ENCODE data around the gene EPS15.

EPS15 gene

DNA sequence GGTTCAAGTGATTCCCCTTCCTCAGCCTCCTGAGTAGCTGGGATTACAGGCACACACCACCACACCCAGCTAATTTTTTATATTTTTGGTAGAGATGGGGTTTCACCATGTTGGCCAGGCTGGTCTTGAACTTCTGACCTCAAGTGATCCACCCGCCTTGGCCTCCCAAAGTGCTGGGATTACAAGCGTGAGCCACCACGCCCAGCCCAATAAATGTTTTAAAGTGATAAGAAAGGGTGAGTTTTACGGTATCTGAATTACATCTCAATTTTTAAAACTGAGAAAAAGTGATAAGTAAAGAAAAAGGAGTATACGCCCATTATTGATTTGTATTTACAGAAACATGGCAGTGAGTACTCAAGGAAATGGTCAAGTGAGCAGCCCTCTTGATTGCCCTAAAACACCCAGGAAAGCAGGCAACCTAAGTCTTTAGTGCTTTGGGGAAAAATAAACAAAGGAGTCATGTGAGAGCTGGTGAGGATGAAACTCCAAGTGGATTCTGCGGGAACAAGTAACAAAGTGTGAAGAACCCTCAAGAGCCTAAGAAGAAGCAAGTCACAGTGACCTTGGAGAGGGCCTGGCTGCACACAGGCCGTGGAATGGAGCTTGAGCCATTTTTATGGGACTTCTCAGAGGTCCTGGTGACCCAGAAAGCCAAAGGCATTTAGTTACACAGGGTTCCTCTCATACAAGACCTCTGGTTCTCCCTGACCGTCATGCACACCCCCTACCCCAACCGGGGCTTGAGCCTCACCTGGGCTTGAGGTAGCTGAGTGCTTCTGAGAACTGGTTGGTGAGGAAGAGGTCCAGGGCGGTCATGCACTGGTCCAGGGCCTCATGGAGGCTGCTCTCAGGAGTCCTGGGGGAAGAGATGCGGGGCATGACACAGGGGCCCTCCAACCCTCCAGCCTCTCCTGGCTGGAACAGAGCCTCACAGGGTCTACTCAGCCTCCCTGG is 197.8 kb downstream of the EPS15 start:
- 100% methylated on average over 1 of the region's 11 CpGs for WGBS (ENCODE audit: insufficient coverage, insufficient read length)
- Histone ChIP-seq H3K27me3 (ENCODE audit: control insufficient read depth, insufficient read depth, low read length) (no peaks in the 10 kb centered on the region), H3K4me1 (ENCODE audit: control insufficient read depth, insufficient read depth, low read length) (no peaks in the 10 kb centered on the region), H3K27ac (ENCODE audit: low read length) (no peak overlapping the region), H3K4me3 (ENCODE audit: low read length) (no peak overlapping the region), H3K36me3 (ENCODE audit: control insufficient read depth, insufficient read depth, low read length) (no peaks in the 10 kb centered on the region), H3K9me3 (ENCODE audit: control insufficient read depth, insufficient read depth, low read length) (no peaks in the 10 kb centered on the region)
- no peak for DNase-seq (ENCODE audit: low read depth, low spot score)

DNA sequence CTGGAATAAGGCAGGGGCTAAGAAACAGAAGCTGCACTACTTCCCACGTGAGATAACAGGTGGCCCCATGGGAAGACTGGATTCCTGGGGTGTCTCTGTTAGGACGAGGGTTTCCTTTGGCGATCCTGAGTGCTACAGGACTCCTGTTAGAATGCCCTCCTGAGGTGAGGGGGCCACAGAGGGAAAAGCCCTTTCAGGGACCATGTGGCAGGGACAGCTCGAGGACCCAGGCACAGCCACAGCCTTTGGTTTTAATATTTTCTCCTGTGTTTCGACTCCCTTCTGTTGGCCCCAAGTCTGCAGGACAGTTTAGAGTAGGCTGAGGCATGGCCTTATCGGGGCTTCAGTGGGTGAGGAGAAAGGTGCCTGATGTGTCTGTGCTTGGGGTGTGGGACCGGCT is 201.3 kb downstream of the EPS15 start:
- no peaks in the 10 kb centered on the region for H3K36me3 ChIP-seq (ENCODE audit: control insufficient read depth, insufficient read depth, low read length)
- no peaks in the 10 kb centered on the region for H3K27me3 ChIP-seq (ENCODE audit: control insufficient read depth, insufficient read depth, low read length)
- H3K4me1 ChIP-seq (ENCODE audit: control insufficient read depth, insufficient read depth, low read length): no peaks in the 10 kb centered on the region
- H3K4me3 ChIP-seq (ENCODE audit: low read length): no peak overlapping the region
- WGBS (ENCODE audit: insufficient coverage, insufficient read length): no CpG with 5 or more reads among the region's 7 CpGs
- no peaks in the 10 kb centered on the region for H3K9me3 ChIP-seq (ENCODE audit: control insufficient read depth, insufficient read depth, low read length)
- DNase-seq (ENCODE audit: low read depth, low spot score): no peak
- no peak overlapping the region for H3K27ac ChIP-seq (ENCODE audit: low read length)

DNA sequence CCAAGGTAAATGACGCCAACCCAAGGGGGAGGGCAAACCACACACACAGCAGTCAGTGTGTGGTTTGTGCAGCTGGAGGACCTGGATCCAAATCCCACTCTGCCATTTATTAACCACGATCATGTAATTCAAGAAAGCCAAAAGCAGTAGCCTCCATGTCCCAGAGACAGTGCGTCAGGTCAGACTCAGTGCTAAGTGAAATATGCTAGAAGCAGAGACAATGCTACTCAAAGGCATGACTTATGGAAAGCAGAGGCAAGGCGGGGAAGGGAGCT is 202.3 kb downstream of the EPS15 start:
- no peak for DNase-seq (ENCODE audit: low read depth, low spot score)
- Histone ChIP-seq H3K4me1 (ENCODE audit: control insufficient read depth, insufficient read depth, low read length) (no peaks in the 10 kb centered on the region), H3K27me3 (ENCODE audit: control insufficient read depth, insufficient read depth, low read length) (no peaks in the 10 kb centered on the region), H3K4me3 (ENCODE audit: low read length) (no peak overlapping the region), H3K27ac (ENCODE audit: low read length) (no peak overlapping the region), H3K36me3 (ENCODE audit: control insufficient read depth, insufficient read depth, low read length) (no peaks in the 10 kb centered on the region), H3K9me3 (ENCODE audit: control insufficient read depth, insufficient read depth, low read length) (no peaks in the 10 kb centered on the region)
- WGBS (ENCODE audit: insufficient coverage, insufficient read length): no CpG with 5 or more reads among the region's 4 CpGs

DNA sequence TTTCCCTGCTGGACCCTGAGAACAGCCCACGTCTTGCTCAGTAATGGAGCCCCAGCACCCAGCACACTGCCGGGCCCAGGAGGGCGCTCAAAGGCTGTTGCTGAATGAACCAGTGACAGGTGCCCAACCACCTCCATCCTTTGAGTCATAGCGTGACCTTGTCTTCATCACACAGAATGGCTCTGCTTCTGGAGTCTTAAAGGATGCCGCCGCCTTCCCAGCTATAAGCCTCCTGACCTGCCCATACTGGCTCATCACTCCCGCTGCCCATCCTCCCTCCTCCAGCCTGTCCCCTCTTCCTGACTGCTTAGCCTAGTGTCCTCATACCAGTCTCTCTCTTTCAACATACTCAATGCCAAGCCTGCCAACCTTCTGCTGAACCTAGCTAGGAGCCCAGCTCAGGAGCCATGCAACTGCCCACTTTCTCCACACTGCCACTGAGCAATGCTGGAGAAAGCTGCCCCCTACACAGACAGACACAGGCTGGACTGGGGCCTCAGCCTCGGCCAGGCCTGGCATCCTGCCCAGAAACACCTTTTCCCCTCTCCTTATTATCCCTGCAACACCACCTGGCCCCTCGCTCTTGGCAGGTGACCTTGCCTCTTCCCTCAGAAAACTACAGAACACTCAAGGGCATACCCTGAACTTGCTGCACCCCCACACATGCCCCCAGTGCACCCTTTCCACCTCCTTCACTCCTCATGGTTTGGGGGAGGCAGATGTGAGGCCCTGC is 202.8 kb downstream of the EPS15 start:
- no peaks in the 10 kb centered on the region for H3K9me3 ChIP-seq (ENCODE audit: control insufficient read depth, insufficient read depth, low read length)
- H3K4me1 ChIP-seq (ENCODE audit: control insufficient read depth, insufficient read depth, low read length): no peaks in the 10 kb centered on the region
- no peak overlapping the region for H3K4me3 ChIP-seq (ENCODE audit: low read length)
- H3K36me3 ChIP-seq (ENCODE audit: control insufficient read depth, insufficient read depth, low read length): no peaks in the 10 kb centered on the region
- H3K27ac ChIP-seq (ENCODE audit: low read length): no peak overlapping the region
- no CpG with 5 or more reads among the region's 9 CpGs for WGBS (ENCODE audit: insufficient coverage, insufficient read length)
- DNase-seq (ENCODE audit: low read depth, low spot score): no peak
- H3K27me3 ChIP-seq (ENCODE audit: control insufficient read depth, insufficient read depth, low read length): no peaks in the 10 kb centered on the region

DNA sequence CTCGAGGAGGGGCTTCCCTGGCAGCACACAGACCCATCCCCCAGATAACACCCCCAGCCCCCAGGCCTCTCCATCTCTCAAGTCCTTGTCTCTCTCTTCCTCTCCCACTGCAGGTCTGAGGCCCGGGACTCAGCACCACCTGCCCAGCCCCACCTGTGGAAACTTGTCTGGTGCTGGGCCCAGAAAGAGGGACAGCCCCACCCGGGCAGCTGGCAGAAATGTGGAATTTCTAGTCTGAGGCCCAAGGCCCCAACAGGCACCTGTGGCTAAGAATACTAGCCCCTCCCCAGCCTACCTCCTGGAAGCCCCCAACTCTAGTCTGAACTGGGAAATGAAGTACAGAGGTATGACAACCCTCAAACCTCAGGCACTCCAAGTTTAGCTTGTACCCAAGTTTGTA is 204.1 kb downstream of the EPS15 start:
- H3K4me1 ChIP-seq (ENCODE audit: control insufficient read depth, insufficient read depth, low read length): no peaks in the 10 kb centered on the region
- no peaks in the 10 kb centered on the region for H3K36me3 ChIP-seq (ENCODE audit: control insufficient read depth, insufficient read depth, low read length)
- no peaks in the 10 kb centered on the region for H3K9me3 ChIP-seq (ENCODE audit: control insufficient read depth, insufficient read depth, low read length)
- no peak overlapping the region for H3K27ac ChIP-seq (ENCODE audit: low read length)
- H3K27me3 ChIP-seq (ENCODE audit: control insufficient read depth, insufficient read depth, low read length): no peaks in the 10 kb centered on the region
- DNase-seq (ENCODE audit: low read depth, low spot score): no peak
- no peak overlapping the region for H3K4me3 ChIP-seq (ENCODE audit: low read length)
- WGBS (ENCODE audit: insufficient coverage, insufficient read length): no CpG with 5 or more reads among the region's 3 CpGs

DNA sequence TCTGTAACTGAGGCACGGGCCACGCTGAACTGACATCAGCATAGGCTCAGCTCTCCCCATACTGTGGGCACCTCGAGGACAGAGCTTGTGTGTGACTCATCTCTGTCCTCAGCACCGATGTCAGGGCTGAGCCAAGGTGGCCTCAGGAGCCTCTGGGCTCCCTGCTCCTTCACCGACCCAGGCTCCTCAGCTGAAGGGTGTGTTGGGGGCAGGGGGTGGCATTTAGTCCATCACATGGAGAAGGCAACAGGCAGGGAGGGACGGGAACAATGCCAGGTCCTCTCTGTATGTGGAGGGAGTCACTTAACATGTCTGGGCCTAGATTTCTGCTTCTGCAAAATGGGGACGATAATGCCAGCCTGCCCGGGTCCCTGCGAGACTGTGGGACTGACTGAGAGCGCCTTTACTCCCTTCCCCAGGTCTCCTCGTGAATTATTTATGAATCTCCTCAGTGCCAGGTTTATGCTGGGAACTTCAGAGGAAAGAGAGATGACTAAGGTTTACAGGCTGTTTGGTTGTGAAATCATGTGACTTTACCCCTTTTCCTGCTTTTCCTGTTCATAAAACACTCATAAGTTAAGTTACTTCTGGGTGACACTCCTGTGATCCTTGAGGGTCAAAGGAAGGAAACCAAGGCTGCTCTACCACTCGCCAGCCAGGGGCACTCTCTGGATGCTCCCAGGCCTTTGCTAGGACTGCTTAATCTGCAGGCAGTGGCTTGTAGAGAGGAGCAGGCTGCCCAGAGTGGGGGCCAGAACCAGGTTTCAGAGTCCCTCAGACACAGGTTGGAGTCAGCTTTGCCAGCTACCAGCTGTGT is 204.9 kb downstream of the EPS15 start:
- DNase-seq (ENCODE audit: low read depth, low spot score): no peak
- Histone ChIP-seq H3K9me3 (ENCODE audit: control insufficient read depth, insufficient read depth, low read length) (no peaks in the 10 kb centered on the region), H3K27ac (ENCODE audit: low read length) (no peak overlapping the region), H3K27me3 (ENCODE audit: control insufficient read depth, insufficient read depth, low read length) (no peaks in the 10 kb centered on the region), H3K4me3 (ENCODE audit: low read length) (no peak overlapping the region), H3K36me3 (ENCODE audit: control insufficient read depth, insufficient read depth, low read length) (no peaks in the 10 kb centered on the region), H3K4me1 (ENCODE audit: control insufficient read depth, insufficient read depth, low read length) (no peaks in the 10 kb centered on the region)
- WGBS (ENCODE audit: insufficient coverage, insufficient read length): no CpG with 5 or more reads among the region's 12 CpGs

DNA sequence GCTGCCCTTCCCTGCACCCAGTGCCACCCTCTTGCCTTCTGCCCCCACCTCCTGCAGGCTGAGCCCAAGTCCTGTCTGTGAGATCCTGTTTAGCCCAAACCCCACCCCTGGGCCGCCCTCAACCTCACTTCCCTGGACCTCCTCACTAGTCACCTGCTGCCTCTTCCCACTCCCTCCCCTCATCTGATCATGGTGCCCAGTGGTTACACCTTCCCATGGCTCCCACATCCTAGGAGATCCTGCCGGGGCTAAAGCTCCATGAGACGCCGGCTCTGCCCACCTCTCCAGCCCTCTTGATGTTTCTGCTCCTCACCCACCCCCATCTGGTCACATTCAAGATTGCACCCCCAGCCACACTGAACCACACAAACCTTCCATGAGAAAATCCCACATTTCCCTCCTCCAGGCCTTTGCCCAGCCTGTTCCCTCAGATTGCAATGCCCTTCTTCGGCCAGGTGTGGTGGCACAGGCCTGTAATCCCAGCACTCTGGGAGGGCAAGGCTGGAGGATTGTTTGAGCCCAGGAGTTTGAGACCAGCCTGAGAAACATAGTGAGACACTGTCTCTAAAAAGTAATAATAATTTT is 205.7 kb downstream of the EPS15 start:
- no peaks in the 10 kb centered on the region for H3K4me1 ChIP-seq (ENCODE audit: control insufficient read depth, insufficient read depth, low read length)
- H3K4me3 ChIP-seq (ENCODE audit: low read length): no peak overlapping the region
- no peaks in the 10 kb centered on the region for H3K27me3 ChIP-seq (ENCODE audit: control insufficient read depth, insufficient read depth, low read length)
- no CpG with 5 or more reads among the region's 5 CpGs for WGBS (ENCODE audit: insufficient coverage, insufficient read length)
- no peak overlapping the region for H3K27ac ChIP-seq (ENCODE audit: low read length)
- no peaks in the 10 kb centered on the region for H3K36me3 ChIP-seq (ENCODE audit: control insufficient read depth, insufficient read depth, low read length)
- H3K9me3 ChIP-seq (ENCODE audit: control insufficient read depth, insufficient read depth, low read length): no peaks in the 10 kb centered on the region
- peak; percentile 9 for DNase-seq (ENCODE audit: low read depth, low spot score)

DNA sequence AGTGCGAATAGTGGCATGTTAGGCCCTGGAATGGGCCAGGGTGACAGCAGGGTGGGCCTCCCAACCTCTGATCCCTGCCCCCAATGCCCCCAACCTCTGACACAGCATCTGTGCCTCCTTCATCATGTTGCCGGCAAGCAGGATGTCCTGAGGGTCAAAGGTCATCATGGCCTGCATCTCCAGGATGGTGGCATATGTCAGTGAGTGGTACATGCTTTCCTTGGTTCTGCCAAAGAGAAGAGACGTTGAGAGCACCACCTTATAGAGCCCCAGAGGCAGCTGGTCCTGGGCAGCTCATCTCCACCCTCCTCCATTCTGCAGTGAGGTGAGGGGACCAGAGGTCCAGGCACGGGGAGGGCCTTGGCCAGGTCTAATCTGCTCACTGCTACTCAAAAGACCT is 206.3 kb downstream of the EPS15 start:
- H3K36me3 ChIP-seq (ENCODE audit: control insufficient read depth, insufficient read depth, low read length): no peaks in the 10 kb centered on the region
- H3K4me1 ChIP-seq (ENCODE audit: control insufficient read depth, insufficient read depth, low read length): no peaks in the 10 kb centered on the region
- H3K27ac ChIP-seq (ENCODE audit: low read length): no peak overlapping the region
- H3K27me3 ChIP-seq (ENCODE audit: control insufficient read depth, insufficient read depth, low read length): no peaks in the 10 kb centered on the region
- H3K4me3 ChIP-seq (ENCODE audit: low read length): no peak overlapping the region
- no peak for DNase-seq (ENCODE audit: low read depth, low spot score)
- H3K9me3 ChIP-seq (ENCODE audit: control insufficient read depth, insufficient read depth, low read length): no peaks in the 10 kb centered on the region
- no CpG with 5 or more reads among the region's 4 CpGs for WGBS (ENCODE audit: insufficient coverage, insufficient read length)

DNA sequence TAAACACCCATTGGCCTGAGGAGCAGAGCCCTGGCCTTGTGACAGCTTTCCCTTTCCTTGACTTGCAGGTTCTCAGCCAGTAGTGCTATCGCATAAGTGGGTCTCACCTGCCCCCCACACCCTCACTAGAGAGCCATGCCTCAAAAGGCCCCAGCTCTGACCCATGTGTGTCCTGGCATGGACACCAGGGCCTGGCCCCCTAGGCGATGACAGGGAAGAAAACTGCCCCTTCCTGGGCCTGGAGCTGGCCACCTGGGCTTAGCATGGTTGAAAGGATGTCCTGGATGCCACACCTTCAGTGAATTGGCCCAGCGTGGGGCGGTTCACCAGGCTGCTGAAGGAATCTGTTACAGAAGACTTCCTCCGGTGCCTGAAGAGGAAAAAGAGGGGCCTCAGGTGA is 207.2 kb downstream of the EPS15 start:
- H3K36me3 ChIP-seq (ENCODE audit: control insufficient read depth, insufficient read depth, low read length): no peaks in the 10 kb centered on the region
- no peak overlapping the region for H3K4me3 ChIP-seq (ENCODE audit: low read length)
- no peaks in the 10 kb centered on the region for H3K27me3 ChIP-seq (ENCODE audit: control insufficient read depth, insufficient read depth, low read length)
- no peaks in the 10 kb centered on the region for H3K4me1 ChIP-seq (ENCODE audit: control insufficient read depth, insufficient read depth, low read length)
- no peaks in the 10 kb centered on the region for H3K9me3 ChIP-seq (ENCODE audit: control insufficient read depth, insufficient read depth, low read length)
- no peak overlapping the region for H3K27ac ChIP-seq (ENCODE audit: low read length)
- WGBS (ENCODE audit: insufficient coverage, insufficient read length): no CpG with 5 or more reads among the region's 5 CpGs
- DNase-seq (ENCODE audit: low read depth, low spot score): no peak
